Stimulated activated naive CD8-positive, alpha-beta T cell treated with anti-CD3 and anti-CD28 coated beads, Interleukin-15, Interleukin-2, amounts not matched to agents 100 U/mL and 50 U/mL, for 24 hours (primary cell): ENCODE measurements around the gene TRAPPC3.

Experiments
- ATAC-seq: fragments of 150-1000 bp; cut with Tn5 transposase; one replicate; pipeline ENCODE4 v1.10.0; 2021
- DNase-seq: peaks from one replicate; pipeline ENCODE4 v3.0.0; 2021

Gene TRAPPC3

DNA sequence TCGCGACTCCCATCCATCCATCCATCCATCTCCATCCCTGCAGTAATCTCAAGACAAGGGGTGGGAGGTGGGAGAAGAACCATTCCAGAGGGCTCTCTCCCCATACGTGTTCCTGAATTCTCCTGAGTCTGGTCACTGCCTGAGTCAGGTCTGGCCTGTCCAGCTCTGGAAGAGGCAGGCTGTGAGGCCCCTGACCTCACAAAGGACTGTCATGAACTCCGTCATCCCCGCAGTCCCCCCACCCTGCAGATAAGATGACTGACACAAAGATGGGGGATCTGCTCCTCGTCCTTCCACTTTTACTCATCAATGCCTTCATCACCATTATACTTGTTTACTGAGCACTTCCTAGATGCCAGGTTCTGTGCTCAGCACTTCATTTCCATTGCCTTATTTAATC, 5.0 kb upstream of the TRAPPC3 start:
- ATAC-seq, result no peak
- no peak for DNase-seq

DNA sequence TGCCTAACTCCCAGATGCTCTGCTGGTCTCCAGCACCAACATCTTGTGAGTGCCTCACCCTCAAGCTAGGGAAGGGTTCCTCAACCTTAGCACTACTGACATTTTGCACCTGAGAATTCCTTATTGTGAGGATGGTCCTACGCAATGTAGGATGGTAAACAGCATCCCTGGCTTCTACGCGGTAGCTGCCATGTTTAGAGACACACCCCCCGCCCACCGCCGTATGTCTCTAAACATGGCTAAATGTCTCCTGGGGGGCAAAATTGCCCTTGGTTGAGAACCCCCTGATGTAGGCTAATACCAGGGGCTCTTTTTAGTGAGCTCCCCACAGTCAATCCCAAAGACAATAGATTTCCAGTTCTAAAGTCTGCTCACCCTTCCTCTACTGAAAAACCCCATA, 4.2 kb upstream of the TRAPPC3 start:
- no peak for ATAC-seq

DNA sequence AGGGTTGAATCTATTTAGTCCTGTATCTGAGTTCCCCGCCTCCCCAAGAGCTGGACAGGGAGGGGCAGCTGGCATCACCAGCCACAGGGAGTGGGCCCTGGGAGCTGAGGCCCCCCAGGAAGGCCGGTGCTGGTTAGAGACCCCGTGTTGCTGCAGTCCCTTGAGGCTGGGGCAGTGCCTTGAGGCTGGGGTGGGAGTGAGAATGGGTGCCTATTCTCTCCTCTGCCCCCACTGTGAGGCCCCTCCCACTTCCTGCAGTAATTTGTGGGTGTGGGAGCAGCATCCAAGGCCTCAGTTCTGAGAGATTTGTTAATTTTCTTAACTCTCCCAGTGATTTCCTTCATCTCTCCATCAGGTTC, 2.5 kb upstream of the TRAPPC3 start:
- ATAC-seq (no peak), DNase-seq (peak; percentile 61)

More for the DNA sequence above, 4.2 kb upstream of the TRAPPC3 start:
- no peak for DNase-seq

DNA sequence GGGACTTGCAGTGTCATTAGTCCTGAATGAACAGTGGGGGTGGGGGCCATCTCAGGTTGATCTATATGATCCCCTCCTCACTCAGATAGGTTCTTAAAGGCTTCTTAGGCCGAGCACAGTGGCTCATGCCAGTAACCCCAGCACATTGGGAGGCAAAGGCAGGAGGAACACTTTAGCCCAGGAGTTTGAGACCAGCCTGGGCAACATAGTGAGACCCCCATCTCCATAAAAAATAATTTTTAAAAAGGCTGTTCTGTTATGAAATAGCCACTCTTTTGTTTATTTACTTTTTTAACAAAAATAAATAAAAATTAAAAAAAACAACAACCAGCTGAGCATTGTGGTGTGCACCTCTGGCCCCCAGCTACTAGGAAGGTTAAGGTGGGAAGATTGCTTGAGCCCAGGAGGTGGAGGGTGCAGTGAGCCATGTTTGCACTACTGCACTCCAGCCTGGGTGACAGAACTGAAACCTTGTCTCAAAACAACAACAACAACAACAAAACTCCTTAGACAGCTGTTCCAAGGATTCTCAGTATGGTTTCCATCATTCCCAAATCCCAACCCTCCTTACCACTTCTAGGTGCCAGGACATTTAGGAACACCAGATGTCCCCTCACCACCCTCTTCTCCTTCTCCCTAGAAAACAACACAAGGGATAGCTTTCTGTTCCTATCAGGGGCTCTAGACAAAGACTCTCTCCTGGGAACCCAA, 2.0 kb upstream of the TRAPPC3 start:
- no peak for DNase-seq
- ATAC-seq, result no peak

DNA sequence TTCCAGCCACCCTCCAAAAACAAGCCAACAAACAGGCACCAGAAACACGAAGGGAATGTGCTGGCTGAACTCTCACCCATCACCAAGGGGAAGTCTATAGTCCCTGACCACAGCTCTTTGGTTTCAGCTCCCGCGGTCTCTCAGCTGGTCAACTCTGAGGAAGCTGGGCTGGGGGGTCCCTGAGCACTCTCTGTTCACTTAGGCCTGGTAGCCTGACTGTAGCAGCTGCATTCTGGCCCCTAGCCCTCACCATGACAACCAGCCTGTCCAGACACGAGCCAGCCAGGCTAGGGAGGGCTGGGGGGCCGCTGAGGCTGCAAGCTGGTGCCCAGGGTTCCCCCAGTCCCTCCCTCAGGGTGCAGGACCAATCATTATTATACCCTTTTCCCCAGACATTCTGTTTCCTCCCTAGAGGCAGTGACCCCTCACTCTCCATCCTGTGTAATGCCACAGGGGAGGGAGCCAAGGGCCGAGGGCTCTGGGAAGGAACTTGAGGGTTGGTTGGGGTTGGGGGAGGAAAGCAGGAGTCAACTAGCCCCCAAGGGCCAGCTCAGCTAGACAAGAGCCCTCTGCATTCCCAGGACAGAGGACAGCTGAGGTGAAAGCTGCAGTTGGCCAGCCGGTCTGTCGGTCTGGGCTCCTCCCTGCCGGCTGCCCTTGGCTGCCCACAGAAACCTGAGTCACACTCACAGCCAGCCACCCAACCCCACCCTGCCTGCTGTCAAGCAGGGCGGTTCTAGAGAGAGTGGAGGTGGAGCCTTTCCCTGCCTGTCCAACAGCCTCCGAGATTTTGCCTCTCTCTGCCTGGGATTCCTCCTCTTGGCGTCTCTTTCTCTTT, 1.2 kb upstream of the TRAPPC3 start:
- peak; percentile 83 for DNase-seq
- peak; percentile 65 for ATAC-seq

DNA sequence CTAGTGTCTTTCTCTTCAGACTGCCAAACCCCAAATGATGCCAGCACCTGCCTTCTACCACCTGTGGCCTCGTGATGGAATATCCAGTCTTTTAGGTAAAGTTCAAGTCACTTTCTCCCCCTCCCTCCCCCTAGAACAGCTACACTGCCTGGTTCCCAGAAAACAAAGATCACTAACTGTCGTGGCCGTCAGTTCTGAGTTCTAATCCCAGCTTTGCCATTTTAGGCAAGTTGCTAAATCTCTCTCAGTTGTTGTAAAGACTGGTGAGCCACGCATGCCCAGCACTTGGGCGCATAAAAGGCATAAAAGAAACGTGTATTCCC, 648 bp upstream of the TRAPPC3 start:
- no peak for ATAC-seq
- no peak for DNase-seq

DNA sequence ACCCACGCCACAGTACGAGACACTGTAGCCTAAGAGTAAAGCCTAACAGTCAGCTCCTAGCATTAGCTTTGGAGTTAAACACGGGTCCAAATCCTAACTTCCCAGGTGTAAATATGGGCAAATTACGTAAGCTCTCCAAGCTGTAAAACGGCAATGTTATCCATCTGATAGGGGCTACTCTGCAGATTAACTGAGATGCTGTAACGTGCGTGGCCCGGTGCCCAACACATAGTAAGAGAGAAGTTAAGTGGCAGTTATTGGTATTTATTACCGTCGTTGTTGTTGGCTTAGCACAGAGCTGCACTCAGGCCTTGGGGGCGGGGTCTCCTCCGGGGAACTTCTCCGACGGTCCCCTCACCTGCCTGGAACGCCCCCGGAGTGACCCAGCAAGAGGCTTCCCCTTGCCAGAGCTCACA, 457 bp downstream of the TRAPPC3 start:
- no peak for DNase-seq

GRCh38 chr1:36144413-36144812, 4.9 kb downstream of the TRAPPC3 start:
- ATAC-seq, result no peak
- no peak for DNase-seq

More for the DNA sequence above, 457 bp downstream of the TRAPPC3 start:
- no peak for ATAC-seq

DNA sequence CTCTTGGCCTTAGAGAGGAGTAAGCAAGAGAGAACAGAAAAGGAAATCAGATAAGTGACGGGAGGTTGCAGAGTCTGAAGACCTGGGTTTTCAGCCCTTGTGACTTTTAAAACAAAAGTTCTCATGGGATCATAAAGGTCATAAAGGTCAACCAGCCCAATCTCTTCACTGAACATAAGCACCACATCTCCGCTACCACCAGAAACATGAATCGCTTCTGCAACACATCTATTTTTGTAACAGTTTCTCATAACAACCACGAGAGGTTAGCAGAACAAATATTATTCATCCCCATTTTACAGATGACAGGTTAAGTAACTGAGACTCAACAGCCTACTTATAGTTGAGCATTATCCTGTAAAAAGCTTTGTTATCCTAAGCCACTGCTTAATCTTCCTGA, 5.9 kb downstream of the TRAPPC3 start:
- ATAC-seq (no peak), DNase-seq (no peak)

DNA sequence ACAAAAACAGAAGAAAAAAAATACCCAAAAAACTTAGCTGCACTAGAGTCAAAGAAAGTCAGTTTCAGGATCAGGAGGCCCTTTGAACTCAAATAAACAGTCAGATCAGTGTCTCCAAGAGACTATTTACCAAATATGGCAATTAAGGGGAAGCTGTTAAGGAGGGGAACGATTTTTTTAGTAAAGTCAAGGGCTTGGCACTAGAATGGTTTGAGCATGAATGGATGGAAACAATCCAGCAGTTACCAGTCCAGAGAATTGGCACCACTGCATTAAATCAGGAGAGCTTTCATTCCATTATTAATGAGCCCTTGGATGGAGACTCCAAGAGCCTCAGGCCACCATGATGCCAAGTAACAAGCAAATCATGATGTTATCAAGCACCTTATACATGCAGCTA, 7.2 kb downstream of the TRAPPC3 start:
- ATAC-seq, result no peak
- DNase-seq, result no peak

- no peak for ATAC-seq
- DNase-seq, result no peak
These were observed 9.8 kb downstream of the TRAPPC3 start for GRCh38 chr1:36139521-36139920.

DNA sequence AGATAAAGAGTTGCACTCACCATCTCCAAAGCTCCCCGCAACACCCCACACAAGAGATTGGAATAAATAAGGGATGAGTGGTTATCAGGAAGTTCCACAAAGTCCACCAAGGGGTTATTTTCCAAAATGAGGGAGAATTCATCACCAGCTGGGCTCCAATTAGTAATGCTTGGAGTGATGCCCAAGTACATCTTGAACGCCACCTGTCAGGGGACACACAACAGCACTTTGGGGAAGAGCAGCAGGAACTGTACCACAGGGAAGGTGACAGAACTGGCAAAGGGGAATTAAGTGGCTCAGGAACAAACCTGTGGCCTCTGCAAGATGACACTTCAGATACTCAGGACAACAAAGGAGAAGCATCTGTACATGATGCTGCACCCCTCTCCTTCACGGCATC, 11.5 kb downstream of the TRAPPC3 start:
- no peak for ATAC-seq
- no peak for DNase-seq

DNA sequence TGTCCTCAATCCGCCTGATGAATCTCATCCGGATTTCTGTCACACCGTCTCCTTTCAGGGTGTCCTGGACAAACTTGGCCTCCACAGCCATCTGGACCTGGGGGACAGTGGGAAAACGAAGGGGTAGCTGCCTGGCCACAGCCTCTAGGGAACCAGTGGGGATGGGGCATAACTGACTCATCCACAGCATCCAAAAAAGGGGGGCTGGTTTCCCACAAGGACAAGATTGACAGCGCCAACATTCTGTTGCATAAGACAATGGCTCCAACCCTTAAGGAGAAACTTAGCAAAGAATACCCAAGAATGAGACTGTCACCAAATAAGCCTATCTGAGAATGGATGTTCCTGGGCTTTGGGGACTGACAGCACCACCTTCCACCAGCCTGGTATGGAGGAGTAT, 12.1 kb downstream of the TRAPPC3 start:
- no peak for ATAC-seq

GRCh38 chr1:36136535-36136934, 12.8 kb downstream of the TRAPPC3 start:
- ATAC-seq (no peak), DNase-seq (no peak)

More for the DNA sequence above, 12.1 kb downstream of the TRAPPC3 start:
- DNase-seq, result no peak

DNA sequence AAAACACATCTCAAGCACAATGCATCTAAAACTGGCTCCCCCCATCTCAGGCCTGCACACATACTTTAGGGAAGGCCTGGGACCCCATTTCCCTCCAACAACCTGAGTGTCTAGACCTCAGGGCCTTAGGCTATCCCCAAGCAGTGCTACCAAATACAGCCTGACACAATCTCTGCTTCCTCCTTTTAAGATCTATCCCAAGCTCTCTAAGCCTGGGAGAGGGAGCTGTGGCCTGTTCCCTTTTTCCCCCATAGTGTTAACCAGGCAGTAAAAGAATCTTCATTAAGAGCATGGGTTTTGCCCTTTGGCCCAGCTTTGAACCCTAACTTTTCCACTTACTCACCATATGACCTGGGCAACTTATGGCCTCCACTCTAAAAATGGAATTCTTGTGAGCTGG, 13.5 kb downstream of the TRAPPC3 start:
- ATAC-seq, result no peak
- no peak for DNase-seq

- ATAC-seq, result no peak
- DNase-seq, result no peak
These were observed 14.0 kb downstream of the TRAPPC3 start for GRCh38 chr1:36135330-36135667.

DNA sequence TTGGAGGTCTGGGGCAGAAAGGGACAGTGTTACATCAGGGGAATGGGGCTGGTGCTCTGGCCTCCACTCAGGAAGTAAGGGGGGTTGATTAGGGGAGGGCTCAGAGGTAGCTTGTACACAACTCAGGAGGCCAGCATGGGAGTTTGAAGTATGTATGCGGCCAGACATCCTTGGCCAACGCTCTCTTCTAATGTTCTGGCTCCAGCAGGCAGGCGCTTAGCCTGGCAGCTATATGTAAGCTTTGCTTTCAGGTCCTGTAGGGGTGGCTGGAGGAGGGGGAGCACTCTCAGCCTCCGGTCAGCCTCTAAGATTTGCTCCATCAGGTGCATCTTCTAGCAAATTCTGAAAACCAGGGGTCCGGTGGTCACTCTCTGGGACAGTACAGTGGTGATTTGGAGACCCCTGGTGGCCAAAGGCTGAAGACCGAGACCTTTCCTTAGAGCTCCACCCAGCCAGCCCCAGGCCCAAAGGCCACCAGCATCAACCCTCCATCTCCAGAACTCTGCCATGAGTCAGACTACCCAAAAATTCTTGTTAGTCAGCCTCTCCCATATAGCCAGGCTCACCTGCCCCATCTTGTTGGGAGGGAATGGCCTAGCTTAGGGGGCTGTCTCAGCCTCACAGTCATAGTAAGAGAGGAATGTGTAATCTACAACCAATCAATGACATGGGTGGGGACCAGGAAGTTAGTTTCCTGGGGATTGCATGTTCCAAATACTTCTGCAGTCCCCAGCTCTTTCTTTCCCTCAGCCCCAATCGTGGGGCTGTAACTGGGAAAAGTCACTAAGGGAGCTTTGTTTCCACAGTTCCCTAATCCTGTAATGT, 14.6 kb downstream of the TRAPPC3 start:
- peak; percentile 68 for DNase-seq

DNA sequence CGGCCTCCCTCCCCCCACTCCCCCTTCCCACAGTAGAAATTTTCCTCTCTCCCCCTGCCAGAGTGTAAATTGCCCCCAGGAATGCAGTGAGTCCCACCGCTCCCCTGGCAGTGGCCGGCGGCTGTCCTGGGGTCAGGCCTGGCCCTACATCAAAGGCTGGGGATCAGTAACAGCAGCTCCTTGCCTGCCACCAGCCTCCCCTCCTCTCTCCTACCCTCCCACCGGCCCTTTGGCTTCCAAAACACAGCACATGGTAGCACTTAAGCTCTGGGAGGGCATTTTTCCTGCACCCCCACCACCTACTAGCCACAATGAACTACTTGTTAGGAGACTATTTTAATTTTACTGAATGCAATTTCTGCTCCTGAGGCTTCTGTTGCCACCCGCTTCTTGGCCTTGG, 15.3 kb downstream of the TRAPPC3 start:
- no peak for ATAC-seq

More for the DNA sequence above, 14.6 kb downstream of the TRAPPC3 start:
- peak; percentile 72 for ATAC-seq

GRCh38 chr1:36133484-36133883, 15.8 kb downstream of the TRAPPC3 start:
- ATAC-seq, result no peak
- DNase-seq, result no peak

More for the DNA sequence above, 15.3 kb downstream of the TRAPPC3 start:
- DNase-seq, result no peak

GRCh38 chr1:36132029-36132428, 17.3 kb downstream of the TRAPPC3 start:
- no peak for ATAC-seq
- no peak for DNase-seq

GRCh38 chr1:36128905-36129206, 20.4 kb downstream of the TRAPPC3 start:
- DNase-seq (no peak), ATAC-seq (no peak)

DNA sequence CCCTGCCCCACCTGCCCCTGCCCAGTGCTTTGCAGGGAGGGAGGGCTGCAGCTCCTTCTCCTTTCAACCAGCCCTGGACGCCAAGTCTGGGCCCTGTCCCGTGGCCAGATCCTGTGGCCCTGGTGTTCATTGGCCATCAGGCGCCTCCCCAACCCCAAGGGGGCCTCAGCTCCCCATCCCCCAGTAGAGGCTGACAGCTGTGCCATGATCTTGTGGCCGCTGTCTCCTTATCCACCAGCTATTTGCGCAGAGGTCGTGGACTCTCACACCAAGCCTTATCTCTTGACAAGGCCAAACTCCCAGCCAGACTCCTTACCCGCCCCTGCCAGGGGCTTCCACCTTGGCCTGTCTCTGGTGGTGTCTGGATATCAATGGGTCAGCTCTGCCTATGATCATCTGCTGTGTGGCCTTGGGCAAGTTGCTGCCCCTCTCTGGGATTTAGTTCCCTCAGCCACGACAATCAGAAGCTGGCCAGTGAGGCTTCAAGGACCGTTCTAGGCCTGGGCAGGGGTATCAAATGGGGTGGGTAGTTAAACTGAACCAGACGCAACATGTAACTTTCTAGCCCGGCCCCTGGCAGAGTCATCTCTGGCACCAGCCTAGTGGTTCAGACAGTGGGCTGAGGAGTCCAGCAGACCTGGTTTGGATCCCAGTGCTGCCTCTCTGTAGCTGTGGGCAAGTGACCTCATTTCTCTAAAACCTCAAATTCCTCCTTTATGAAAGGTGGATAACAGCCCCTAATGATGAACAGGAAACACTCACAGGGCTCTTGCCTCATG, 21.0 kb downstream of the TRAPPC3 start:
- DNase-seq, result no peak
- ATAC-seq, result no peak
